ENCODE measurements around the gene CORO2A.

The CORO2A gene

DNA sequence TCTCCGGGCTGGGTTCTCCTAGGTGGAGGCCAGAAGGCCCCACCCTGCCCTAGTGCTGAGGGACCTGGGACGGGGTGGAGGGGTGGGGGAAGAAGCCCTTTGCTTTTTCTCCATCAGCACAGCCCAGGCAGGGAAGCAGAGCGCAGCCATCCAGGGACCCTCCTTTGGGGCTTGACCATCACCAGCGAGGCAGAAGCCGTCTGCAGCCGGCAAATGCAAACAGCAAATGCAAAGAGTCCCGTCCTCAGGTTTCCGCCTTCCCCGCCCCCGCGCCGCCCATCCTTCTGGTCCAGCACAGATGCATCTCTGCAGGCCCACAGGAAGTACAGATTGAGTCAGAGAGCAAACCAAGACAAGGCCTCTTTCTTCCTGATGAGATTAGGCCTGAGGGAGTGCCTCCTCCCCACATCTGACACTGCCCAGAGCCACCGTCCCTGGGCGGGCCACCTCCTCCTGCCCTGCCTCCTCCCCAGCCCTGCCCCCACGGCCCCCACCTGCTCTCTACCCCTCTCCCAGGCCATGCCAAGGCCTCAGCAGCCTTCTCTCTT, 23.4 kb downstream of the CORO2A start:
- peak; percentile 21 for DNase-seq

DNA sequence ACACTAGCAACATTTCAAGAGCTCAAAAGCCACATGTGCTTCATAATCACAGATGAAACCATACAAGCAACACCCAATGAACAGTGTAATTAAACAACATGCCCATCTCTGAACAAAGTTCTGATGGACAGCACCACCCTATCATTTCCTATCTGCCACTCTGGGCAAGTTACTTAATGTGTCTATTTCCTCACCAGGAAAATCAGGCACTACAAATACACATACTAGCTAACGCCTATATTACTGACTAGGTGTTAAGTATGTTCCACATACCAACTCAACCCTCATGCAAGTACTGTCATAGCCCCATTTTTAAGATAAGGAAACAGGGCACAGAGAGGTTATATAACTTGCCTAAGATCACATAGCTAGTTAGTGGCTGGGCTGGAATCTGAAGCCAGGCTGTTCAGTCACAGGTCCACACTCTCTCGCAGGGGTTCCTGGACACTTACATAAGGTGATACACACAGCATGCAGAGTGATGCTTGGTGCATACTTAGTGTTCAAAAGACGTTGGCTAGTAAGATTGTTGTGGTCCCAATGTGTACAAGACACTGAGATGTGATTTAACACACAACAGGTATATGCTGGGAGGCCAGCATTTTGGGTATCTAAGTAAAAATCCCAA, 24.2 kb downstream of the CORO2A start:
- DNase-seq, result no peak

DNA sequence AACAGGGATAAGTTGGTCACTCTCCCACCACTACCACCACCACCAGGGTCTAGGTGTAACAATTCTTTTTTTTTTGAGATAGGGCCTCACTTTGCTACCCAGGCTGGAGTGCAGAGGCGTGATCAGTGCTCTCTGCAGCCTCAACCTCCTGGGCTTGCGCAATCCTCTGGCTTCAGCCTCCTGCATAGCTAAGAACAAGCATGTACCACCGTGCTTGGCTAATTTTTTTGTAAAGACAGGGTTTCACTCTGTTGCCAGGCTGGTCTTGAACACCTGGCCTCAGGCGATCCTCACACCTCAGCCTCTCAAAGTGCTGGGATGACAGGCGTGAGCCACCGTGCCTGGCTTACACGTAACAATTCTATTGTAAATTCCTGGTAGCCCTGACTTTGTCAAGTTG, 27.5 kb downstream of the CORO2A start:
- DNase-seq, result no peak

DNA sequence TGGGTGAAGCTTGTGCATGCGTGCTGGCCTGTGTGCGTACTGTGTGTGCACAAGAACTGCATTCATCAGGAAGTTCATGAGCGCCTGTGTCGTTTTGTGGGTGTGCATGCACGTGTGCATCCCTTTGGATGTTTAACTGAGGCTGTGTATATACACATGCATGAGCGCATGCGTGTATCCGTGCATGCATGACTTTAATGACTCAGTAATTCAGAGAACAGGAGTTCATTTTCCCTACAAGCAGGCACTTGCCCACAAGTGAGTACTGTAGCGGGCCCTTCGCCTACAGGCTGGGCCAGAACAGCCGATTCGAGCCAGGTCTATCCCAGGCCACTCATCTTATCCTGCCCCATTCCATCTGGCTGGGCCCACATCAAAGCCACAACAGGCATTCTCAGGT, 29.8 kb downstream of the CORO2A start:
- DNase-seq, result no peak

DNA sequence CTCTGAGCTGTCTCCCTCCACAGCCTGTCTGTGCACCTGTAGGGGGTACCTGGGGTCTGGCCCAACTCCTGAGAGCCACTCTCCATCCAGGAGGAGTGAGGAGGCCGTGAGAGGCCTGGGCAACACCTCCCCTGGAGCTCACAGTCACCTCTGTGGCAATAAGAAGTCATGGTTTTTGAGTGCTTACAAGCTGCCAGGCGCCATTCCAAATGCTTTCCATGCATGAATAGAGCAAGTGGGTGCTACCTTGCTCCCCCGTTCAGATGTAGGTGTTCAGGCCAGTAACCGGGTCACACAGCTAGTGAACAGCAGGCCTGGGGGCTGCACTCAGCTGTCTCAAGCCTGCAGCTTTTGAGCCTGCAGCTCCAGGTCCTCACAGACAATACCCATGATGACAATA, 30.6 kb downstream of the CORO2A start:
- no peak for DNase-seq

DNA sequence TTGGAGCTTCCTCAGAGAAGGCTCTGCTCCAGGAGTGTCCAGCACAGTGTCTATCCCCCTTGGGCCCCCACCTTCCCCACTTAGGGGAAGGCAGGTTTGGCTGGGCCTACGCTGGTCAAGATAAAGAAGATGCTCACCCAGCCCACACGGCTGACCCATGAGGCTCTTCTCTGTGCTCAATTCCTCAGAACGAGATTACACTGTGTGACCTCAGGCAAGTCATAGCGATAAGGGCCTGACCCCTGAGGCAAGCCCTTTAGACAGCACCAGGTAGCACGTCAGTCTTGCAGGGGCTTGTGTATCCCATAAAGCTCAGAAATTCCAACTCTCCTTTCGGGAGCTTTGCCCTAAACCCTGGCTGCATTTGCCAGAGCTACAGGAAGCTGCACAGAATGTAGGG, 32.6 kb downstream of the CORO2A start:
- no peak for DNase-seq

DNA sequence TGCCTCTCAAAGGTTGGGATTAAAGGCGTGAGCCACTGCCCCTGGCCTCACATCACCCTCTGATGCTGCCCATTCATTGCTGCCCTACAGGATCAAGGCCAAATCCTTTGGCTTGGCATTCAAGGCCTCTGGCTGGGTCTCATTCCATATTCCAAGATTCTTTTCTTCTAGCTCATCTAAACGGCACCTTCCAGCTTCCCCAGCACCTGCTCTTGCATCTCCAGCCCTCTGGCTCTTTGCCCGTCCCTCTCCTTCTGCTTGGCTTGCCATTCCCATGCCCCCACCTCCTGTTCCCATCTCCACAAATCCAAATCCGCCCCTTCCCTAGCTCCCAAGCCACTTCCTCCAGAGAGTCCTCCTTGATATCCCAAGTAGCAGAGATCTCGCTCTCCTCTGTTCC, 33.1 kb downstream of the CORO2A start:
- no peak for DNase-seq

DNA sequence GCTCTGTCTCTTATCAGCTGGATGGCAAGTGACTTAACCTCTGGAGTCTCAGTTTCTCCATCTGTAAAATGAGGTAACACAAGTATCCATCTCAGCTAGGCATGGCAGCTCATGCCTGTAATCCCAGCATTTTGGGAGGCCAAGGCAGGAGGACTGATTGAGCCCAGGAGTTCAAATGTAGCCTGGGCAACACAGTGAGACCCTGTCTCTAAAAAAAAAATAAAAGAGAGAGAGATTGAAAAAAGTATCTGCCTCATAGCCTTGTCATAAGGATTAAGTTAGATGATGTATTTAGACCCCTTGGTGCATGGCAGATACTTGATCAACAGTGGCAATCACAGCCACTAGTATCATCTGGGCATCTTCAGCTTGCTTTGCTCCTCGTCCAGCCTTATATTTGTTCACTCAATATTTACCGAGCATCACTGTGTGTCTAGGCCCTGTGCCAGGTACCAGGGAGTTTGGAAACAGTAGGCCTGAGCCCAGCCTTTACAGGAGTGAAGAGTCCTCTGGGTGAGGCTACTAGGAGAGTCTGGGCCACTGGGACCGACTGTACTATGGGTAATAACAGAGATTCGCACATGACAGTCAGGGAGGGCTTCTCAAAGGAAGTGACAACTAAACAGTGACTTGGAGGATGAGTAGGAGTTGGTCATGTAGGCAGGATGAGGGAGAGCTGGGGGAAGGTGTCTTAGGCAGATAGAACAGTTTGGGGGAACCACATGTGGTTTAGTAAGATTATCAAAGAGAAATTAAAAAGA, 34.2 kb downstream of the CORO2A start:
- DNase-seq, result no peak

DNA sequence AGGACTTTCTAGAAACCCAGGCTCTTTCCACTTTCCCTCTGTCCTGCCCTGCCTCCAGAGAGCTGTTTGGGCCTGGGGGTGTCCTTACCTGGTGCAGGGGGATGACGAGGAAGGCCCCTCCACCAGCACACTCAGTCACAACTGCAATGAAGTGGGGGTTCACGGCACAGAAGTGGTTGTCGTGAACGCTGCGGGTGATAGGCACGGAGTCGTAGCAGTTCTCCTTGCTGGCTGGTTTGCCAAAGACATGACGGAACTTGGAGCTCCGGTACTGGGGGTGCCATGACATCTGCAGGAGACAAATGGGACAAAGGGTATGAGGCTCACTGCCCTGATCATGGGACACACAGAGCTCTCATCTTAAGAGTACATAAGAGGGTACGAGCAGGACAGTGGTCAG, 35.1 kb downstream of the CORO2A start:
- DNase-seq, result no peak

DNA sequence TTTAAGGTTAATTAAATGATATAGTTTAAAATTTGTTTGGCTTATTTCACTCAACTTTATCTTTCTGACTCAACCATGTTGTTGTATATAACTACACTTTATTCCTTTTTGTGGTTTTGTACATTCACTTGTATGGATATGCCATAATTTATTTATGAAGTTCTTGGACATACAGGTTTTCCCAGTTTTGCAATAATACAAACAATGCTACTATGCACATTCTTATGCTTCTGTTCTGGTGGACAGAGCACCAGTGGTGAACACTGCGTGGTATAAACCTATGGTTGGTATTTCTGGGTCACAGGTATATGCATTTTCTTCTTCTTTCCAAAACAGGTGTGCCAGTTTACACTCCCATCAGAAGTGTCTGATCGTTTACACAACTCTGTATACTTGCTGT, 37.8 kb downstream of the CORO2A start:
- no peak for DNase-seq

DNA sequence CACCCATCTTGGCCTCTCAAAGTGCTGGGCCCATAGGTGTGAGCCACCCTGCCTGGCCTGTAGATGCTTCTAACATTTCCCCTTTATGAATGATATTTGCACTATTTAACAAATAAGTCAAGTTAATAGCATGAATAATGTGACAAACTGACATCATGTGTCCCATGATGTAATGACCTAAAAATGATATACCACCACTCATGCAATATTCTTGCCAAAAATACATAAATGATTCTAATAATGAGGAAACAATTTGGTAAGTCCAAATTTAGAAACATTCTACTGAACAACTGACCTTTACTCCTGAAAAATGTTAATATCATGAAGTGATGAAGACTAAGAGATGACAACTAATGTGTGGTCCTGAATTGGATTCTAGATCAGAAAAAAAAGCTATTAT, 39.9 kb downstream of the CORO2A start:
- DNase-seq, result no peak

DNA sequence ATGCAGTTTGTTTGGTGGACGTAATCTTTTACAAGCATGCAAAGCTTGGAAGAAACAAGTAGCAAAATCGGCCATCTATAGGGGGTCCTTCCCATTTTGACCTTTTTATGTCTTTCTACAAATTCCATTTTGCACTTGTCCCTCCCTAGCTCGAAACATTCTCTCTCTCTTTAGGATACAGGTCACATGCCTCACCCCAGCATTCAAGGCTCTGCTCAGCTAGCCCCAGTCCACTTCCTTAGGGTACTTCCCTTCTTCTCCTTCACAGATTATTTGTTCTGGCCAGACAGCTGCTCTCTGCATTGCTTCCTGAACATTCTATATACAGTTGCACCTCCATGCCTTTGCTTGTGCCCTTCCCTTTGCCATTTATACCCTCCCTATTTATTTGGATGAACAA, 41.7 kb downstream of the CORO2A start:
- DNase-seq, result no peak

DNA sequence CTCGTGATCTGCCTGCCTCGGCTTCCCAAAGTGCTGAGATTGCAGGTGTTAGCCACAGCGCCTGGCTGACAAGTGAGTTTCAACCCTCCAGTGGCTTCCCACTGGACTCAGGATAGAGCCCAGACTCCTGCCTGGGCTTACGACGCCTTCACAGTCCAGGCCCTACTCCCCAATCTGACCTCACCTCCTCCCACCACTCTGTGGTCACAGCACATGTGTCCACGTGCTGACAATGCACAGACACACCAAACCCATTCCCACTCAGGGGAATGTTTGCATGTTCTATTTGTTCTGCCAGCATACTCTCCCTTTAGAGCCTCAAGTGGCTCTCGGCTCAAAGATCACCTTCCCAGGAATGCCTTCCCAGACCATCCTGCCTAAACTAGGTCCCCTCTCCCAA, 42.3 kb downstream of the CORO2A start:
- DNase-seq, result no peak

DNA sequence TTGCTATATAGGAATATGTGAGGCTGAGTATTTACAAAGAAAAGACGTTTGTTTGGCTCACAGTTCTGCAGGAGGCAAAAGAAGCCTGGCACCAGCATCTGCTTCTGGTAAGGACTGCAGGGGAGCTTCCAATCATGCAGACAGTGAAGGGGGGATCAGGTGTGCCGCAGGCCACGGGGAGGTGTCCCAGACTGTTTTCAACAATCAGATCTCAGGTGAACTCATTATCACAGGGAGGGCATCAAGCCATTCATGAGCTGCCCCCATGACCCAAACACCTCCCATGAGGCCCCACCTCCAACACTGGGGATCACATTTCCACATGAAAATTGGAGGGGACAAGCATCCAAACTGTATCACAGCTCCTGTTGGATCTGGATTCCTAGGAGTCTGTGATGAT, 43.0 kb downstream of the CORO2A start:
- no peak for DNase-seq

DNA sequence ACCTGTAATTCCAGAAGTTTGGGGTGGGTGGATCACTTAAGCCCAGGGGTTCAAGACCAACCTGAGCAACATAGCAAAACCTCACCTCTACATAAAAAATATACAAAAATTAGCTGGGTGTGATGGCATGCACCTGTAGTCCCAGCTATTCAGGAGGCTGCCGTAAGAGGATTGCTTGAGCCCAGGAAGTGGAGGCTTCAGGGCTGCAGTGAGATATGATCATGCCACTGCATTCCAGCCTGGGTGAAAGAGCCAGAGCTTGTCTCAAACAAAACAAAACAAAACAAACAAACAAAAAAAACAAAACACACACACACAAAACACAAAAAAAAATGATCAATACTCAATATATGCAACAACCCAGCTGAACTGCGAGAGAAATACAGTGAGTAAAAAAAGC, 44.0 kb downstream of the CORO2A start:
- no peak for DNase-seq

DNA sequence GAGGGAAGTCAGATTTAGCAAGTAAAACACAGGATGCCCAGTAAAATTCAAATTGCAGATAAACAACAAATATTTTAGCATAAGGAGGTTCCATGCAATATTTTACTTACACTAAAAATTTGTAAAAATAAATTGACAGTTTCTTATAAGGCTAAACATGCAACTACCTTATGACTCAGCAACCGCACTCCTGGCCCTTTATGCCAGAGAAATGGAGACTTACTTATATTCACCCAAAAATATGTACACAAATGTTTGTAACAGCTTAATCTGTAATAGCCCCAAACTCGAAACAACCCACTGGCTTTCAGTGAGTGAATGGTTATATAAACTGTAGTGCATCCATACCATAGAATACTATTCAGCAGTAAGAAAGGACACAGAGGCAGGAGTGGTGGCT, 44.9 kb downstream of the CORO2A start:
- no peak for DNase-seq

DNA sequence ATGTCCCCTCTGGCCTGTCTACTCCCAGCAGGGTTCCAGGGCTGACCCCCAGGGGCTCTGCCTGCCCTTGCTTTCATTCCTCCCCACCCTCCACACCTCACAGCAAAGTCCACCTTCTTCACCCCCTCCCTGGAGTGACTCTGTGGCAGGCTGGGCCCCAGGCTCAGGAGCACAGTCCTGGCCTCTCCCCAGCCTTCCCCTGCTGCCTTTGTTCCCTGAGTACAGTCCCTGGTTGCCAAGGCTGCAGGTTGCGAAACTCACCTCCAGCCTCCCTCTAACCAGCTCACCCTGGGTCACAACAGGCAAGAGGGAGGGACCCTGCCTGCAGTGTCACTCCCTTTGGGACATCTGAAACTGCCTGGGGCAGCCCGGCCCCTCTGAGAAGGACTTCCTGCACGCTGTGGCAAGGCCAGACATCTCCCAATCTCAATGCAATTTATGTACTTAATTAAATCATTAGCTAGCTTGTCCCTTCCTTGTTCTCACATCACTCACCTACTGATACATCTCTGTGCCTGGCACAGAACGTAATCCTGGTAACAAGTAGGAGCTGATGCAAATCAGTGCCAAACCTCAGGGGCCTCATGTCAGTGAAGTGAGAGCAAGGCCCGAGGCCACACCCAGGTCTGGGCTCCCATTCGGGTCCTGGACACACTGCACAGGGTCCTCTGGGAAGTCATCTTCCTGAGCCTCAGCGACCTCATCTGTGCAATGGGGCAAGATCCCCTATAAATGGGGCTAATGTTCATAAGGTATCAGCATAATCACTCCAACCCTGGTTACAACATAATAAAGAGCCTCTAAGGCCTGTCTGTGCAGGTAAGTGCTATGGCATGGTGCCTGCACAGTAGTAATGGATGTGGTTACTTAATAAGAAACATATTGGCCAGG, 46.1 kb downstream of the CORO2A start:
- no peak for DNase-seq

DNA sequence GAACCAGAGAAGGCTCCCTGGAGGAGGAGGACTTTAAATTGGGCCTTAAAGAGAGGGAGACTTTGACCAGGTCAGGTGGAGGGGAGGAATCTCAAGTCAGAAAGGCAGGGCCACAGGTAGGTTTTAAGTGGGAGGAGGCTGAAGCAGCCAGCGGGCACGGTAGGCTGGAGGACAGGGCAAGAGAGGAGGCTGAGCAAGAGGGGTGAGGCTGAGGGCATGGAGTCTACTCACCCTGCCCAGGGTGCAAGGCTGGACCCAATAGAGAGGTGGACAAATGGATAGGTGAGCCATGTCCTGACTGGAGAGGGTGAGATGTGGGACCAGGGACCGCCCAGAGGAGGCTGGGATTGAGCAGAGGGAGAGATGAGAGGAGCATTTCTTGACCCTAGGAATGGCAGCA, 47.8 kb downstream of the CORO2A start:
- DNase-seq, result no peak

DNA sequence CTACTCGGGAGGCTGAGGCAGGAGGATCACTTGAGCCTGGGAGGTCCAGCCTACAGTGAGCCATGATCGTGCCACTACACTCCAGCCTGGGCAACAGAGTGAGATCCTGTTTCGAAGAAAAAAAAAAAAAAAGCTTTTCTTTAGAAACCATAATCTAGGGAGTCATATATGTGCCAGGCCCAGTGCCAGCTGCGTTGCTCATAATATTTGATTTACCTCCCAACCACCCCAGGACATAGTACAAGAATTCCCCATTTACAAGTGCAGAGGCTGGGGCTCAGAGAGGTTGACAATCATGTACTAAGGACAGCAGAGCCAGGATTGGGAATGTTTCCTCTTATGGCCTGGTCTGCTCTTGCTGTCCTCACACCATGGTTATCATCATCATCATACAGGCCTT, 48.4 kb downstream of the CORO2A start:
- no peak for DNase-seq

DNA sequence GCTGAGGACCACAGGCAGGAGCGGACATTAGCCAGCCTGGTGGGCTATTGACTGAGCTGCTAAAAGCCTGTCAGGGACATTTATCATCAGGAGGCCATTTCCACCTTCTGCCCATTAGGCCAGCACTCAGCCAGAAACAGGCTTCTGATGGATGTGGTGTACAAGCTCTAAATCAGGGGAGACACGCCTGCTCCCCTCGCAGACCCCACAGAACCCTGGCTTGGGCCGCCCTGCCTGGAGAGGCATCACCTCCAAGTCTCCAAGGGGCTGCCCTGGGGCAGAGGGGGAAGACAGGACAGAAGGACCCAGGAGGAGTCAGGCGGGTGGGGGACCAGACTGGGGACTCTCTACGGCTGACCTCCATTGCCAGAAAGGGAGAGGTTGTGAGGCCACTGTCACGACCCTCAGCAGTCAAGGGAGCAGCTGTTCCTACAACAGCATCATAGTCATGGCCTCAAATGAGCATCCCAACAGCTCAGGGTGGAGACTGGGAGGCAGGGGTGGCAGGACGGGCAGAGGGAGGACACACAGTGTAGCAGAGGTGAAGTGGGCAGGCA, 49.4 kb downstream of the CORO2A start:
- DNase-seq, result no peak

DNA sequence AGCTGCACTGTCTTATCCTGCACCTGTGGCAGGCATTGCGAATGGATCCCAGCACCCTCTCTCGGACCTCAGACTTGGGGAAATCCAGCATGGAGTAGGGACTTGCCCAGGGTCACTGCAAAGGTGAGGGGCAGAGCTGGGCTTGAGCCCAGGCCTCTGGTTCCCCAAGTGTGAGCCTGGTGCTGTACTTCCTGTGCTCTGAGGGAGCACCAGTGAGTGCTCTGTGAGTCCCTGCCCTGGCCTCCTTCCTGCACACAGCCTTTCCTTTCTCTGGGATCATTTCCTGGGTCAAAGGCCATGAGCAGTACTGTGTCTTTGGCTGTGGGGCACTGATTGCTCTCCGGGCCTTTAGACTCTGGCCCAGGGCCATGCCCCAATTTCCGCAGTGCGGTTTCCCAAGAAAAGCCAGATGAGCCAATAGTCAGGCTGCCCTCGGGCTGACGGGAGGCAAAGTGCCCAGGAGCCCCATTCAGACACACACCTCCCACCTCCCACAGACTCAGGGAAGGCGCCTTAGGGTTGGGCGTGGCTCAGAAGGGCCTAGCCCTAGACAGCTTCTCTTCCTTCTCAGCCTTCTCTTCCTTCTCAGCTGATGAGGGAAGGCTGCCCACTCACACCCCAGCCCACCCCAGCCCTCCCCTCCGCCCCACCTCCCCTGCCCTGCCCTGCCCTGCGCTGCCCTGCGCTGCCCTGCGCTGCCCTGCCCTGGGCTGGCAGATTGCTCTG, 50.1 kb downstream of the CORO2A start:
- DNase-seq, result no peak

DNA sequence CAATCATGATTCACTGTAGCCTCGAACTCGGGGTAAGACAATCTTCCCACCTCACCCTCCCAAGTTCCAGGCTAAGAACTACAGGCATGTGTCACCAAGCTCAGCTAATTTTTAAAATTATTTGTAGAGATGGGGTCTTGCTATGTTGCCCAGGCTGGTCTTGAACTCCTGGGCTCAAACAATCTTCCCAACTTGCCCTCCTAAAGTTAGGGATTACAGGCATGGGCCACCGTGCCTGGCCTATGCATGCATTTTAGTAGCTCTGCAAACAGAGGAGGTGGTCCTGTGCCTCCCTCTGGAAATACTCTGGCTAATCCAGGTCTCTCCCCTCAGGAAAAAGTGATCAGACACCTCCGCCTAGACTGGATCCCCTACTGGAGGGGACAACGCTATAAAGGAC, 51.9 kb downstream of the CORO2A start:
- DNase-seq, result no peak

DNA sequence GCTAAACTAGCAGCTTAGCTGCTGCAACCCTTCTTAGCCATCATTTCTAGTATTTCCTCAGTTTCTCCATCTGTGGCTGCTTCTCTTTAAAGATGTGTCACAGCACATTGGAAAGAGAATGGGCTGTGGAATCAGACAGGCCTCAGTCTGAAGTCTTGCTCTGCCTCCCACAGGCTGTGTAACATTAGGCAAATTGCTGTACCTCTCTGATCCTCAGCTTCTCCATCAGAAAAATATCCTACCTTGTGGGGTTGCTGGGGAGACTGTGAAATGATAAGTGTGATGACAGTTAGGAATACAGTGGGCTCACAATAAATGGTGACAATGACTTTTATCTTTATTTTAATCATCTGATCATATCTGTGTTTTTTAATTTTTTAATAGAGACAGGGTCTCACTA, 55.9 kb downstream of the CORO2A start:
- DNase-seq, result no peak
